Measurements from ENCODE around the gene DCAF7.

GRCh38 chr17:63530557-63531021, 19.7 kb upstream of the DCAF7 start:
- no peak for TF ChIP-seq GATA2 (IDR thresholded peaks at IDR 0.05; ENCODE audit: low read depth, low read length)
- TF ChIP-seq GATA3 (IDR thresholded peaks at IDR 0.05; ENCODE audit: low read depth, low read length) = no peak
